SK-N-SH (cell line): ENCODE results near the gene MBTPS1. TPM values are rescaled to one million over a fixed set of nuclear protein-coding genes. Genes with fewer than 3 reads are reported as not detected.

Experiments used
- CTCF ChIA-PET: fragments of 300-600, 350-600 bp; formaldehyde crosslinking; extraction: SDS; loops from one replicate; lab custom pipeline; 2021; lab: Yijun Ruan, JAX
- POLR2A ChIA-PET: fragments of 350-600 bp; sonication (Branson Sonifier 250); formaldehyde crosslinking; extraction: SDS; loops from one replicate; lab custom pipeline; 2020; ENCODE audit warnings: antibody characterized with exemption, inconsistent platforms; lab: Yijun Ruan, JAX
- DNase-seq: peaks from one replicate; pipeline ENCODE4 v3.0.0; 2012
- H2AFZ ChIP-seq: fragments of 200-600 bp; sonication (generic); 2 replicates; pipeline ENCODE4 v1.8.1; 2016; ENCODE audit warnings: antibody characterized with exemption, mild to moderate bottlenecking, low read depth
- H3F3A ChIP-seq: fragments of 200-600 bp; sonication (generic); replicated peaks from 2 replicates; pipeline ENCODE3; 2016; ENCODE audit warnings: antibody characterized with exemption, mild to moderate bottlenecking; ENCODE audit not compliant: insufficient read depth
- H3K27ac ChIP-seq, 2 experiments: fragments of 200-500 bp in 1 of 2; fragments of 200-600 bp in 1 of 2; sonication (Bioruptor generic) in 1 of 2; sonication (generic), shearing (Covaris generic) in 1 of 2; 2 replicates each; pipeline versions ENCODE4 v1.5.1 to v1.6.1; 2014 to 2016; ENCODE audit warnings: low read depth in 2 of 2, inconsistent platforms in 1 of 2, low read length in 1 of 2, mild to moderate bottlenecking in 1 of 2, mixed read lengths in 1 of 2
- H3K27me3 ChIP-seq: fragments of 200-600 bp; sonication (generic), shearing (Covaris generic); 2 replicates; pipeline ENCODE4 v1.6.1; 2016; ENCODE audit warnings: mixed run types; ENCODE audit not compliant: insufficient read depth
- H3K36me3 ChIP-seq, 2 experiments: fragments of 200-500 bp in 1 of 2; fragments of 200-600 bp in 1 of 2; sonication (Bioruptor generic) in 1 of 2; sonication (generic) in 1 of 2; replicated peaks in 1 of 2; 2 replicates each; pipeline versions ENCODE3 to v1.5.1; 2014 to 2016; ENCODE audit warnings: low read length in 1 of 2, mild to moderate bottlenecking in 1 of 2; ENCODE audit not compliant: insufficient read depth in 2 of 2, control insufficient read depth in 1 of 2
- H3K4me1 ChIP-seq, 2 experiments: fragments of 200-500 bp in 1 of 2; fragments of 200-600 bp in 1 of 2; sonication (Bioruptor generic) in 1 of 2; sonication (generic), shearing (Covaris generic) in 1 of 2; 2 replicates each; pipeline versions ENCODE4 v1.5.1 to v1.6.1; 2014 to 2016; ENCODE audit warnings: low read depth in 1 of 2, low read length in 1 of 2, mixed run types in 1 of 2; ENCODE audit not compliant: insufficient read depth in 2 of 2, control insufficient read depth in 1 of 2
- H3K4me2 ChIP-seq: fragments of 200-600 bp; sonication (generic), shearing (Covaris generic); 2 replicates; pipeline ENCODE4 v1.6.1; 2017; ENCODE audit warnings: mixed run types
- H3K4me3 ChIP-seq, 2 experiments: fragments of 200-500 bp in 1 of 2; fragments of 200-600 bp in 1 of 2; sonication (Bioruptor generic) in 1 of 2; sonication (generic), shearing (Covaris generic) in 1 of 2; 2 replicates each; pipeline versions ENCODE4 v1.5.1 to v1.8.1; 2014 to 2016; ENCODE audit warnings: low read depth in 2 of 2, inconsistent platforms in 1 of 2, low read length in 1 of 2, mild to moderate bottlenecking in 1 of 2, mixed read lengths in 1 of 2, moderate library complexity in 1 of 2
- H3K79me2 ChIP-seq: fragments of 200-600 bp; sonication (generic); 2 replicates; pipeline ENCODE4 v1.8.1; 2017; ENCODE audit warnings: mild to moderate bottlenecking; ENCODE audit not compliant: insufficient read depth
- H3K9ac ChIP-seq: fragments of 200-600 bp; sonication (generic); 2 replicates; pipeline ENCODE4 v1.6.1; 2017; ENCODE audit warnings: mixed run types
- H3K9me2 ChIP-seq: fragments of 200-600 bp; sonication (generic); 2 replicates; pipeline ENCODE4 v1.6.1; 2017; ENCODE audit warnings: mixed run types
- H3K9me3 ChIP-seq: fragments of 200-600 bp; sonication (generic); 2 replicates; pipeline ENCODE4 v1.6.1; 2017; ENCODE audit warnings: mixed run types, mild to moderate bottlenecking, moderate library complexity
- H4K20me1 ChIP-seq: fragments of 200-600 bp; sonication (generic); 2 replicates; pipeline ENCODE4 v1.6.1; 2017; ENCODE audit warnings: mild to moderate bottlenecking, mixed run types; ENCODE audit not compliant: insufficient read depth
- CTCF ChIP-seq: fragments of 200-600 bp; sonication (generic); IDR thresholded peaks from 2 replicates; pipeline ENCODE4 v1.6.1; 2017; ENCODE audit warnings: antibody characterized with exemption, mild to moderate bottlenecking, moderate library complexity
- EP300 ChIP-seq, 2 experiments: IDR thresholded peaks; 2 replicates each; pipeline versions ENCODE4 v1.4.0 to v1.6.1; 2012; ENCODE audit warnings: borderline replicate concordance in 1 of 2, low read depth in 1 of 2, low read length in 1 of 2
- FOXM1 ChIP-seq: IDR thresholded peaks from 2 replicates; pipeline ENCODE4 v1.4.0; 2012; ENCODE audit warnings: low read depth, mild to moderate bottlenecking
- GABPA ChIP-seq: IDR thresholded peaks from 2 replicates; pipeline ENCODE4 v1.4.0; 2012; ENCODE audit warnings: low read depth, mild to moderate bottlenecking
- IRF3 ChIP-seq: fragments of 150-350 bp; IDR thresholded peaks from 2 replicates; pipeline ENCODE4 v1.6.1; 2016; ENCODE audit warnings: mild to moderate bottlenecking, low read depth, low read length
- JUND ChIP-seq: IDR thresholded peaks from 2 replicates; pipeline ENCODE4 v1.4.0; 2012
- MXI1 ChIP-seq: IDR thresholded peaks from 2 replicates; pipeline ENCODE4 v1.6.1; 2012; ENCODE audit warnings: mild to moderate bottlenecking, low read depth, low read length, improper control_type of control experiment
- POLR2AphosphoS5 ChIP-seq: IDR thresholded peaks from 2 replicates; pipeline ENCODE4 v1.6.1; 2012; ENCODE audit warnings: low read depth, low read length
- RCOR1 ChIP-seq: fragments of 150-350 bp; IDR thresholded peaks from 2 replicates; pipeline ENCODE4 v1.6.1; 2017; ENCODE audit warnings: antibody characterized with exemption, low read length
- REST ChIP-seq: IDR thresholded peaks from 2 replicates; pipeline ENCODE4 v1.6.1; 2012; ENCODE audit warnings: mild to moderate bottlenecking, low read depth, low read length, moderate library complexity
- RFX5 ChIP-seq: IDR thresholded peaks from 2 replicates; pipeline ENCODE4 v1.6.1; 2012; ENCODE audit warnings: mild to moderate bottlenecking, improper control_type of control experiment, low read length
- TCF12 ChIP-seq: IDR thresholded peaks from 2 replicates; pipeline ENCODE4 v1.4.0; 2012
- USF2 ChIP-seq: fragments of 150-350 bp; IDR thresholded peaks from 2 replicates; pipeline ENCODE4 v1.6.1; 2017; ENCODE audit warnings: antibody characterized with exemption, low read length, low read depth, borderline replicate concordance
- ZBTB33 ChIP-seq: IDR thresholded peaks from 2 replicates; pipeline ENCODE4 v1.4.0; 2012; ENCODE audit warnings: low read depth, borderline replicate concordance
- WGBS: methylation state at CpG from one replicate; pipeline ENCODE4 v1.1.6; 2017; ENCODE audit warnings: low lambda C conversion rate; 5-methylcytosine and 5-hydroxymethylcytosine counted together
- polyA plus RNA-seq, 3 experiments: library from polyadenylated mRNA; depleted of rRNA; stranded (reverse); fragments of >200 nt; gene quantifications; 2 replicates each; pipeline ENCODE4 v1.2.3, GENCODE V29; 2012

Gene MBTPS1
- polyA plus RNA-seq, 1 of the 3 experiments (the other 2 are of a cell fraction) = 84.9 TPM

- Histone ChIP-seq H3K9ac (no peak overlapping the region), H3K4me1 (peaks cover 6 to 11% of the 10 kb centered on the region in 2 experiments; a peak in 3 of 4 replicates), H3K4me3 (no peak overlapping the region), H3K27ac (no peak overlapping the region), H3K36me3 (peaks cover 28 to 31% of the 10 kb centered on the region in 2 experiments), H3K27me3 (no peaks in the 10 kb centered on the region), H3K9me2 (no peaks in the 10 kb centered on the region), H3K9me3 (no peaks in the 10 kb centered on the region), H3K4me2 (no peak overlapping the region), H3F3A (peaks cover 2% of the 10 kb centered on the region), H4K20me1 (peaks cover 5% of the 10 kb centered on the region; the same call in 1 of the 2 replicates), H3K79me2 (peaks cover 26% of the 10 kb centered on the region), H2AFZ (no peak overlapping the region)
- ChIA-PET POLR2A (no interaction called here), CTCF (no interaction called here)
- WGBS = 92% methylated on average over 5 of the region's 5 CpGs
- TF ChIP-seq REST (no peak), ZBTB33 (no peak), MXI1 (no peak), POLR2AphosphoS5 (no peak), EP300 (IDR thresholded peaks at IDR 0.05; ENCODE audit: borderline replicate concordance in 1 of 2, low read depth in 1 of 2, low read length in 1 of 2) (no peak), RFX5 (no peak), GABPA (no peak), USF2 (no peak), JUND (no peak)
- no peak for DNase-seq
Observed at GRCh38 chr16:84120023-84120422, 3.3 kb upstream of the MBTPS1 start.

- Histone ChIP-seq H3K9ac (no peak overlapping the region), H3K36me3 (peaks cover 25 to 30% of the 10 kb centered on the region in 2 experiments), H3K79me2 (peaks cover 32% of the 10 kb centered on the region), H3K9me3 (no peaks in the 10 kb centered on the region), H4K20me1 (peaks cover 6% of the 10 kb centered on the region; the same call in 1 of the 2 replicates), H3F3A (peaks cover 2% of the 10 kb centered on the region), H3K27me3 (no peaks in the 10 kb centered on the region), H3K4me2 (no peak overlapping the region), H3K4me3 (no peak overlapping the region), H2AFZ (no peak overlapping the region), H3K9me2 (no peaks in the 10 kb centered on the region), H3K27ac (no peak overlapping the region), H3K4me1 (peaks cover 7 to 11% of the 10 kb centered on the region in 2 experiments; a peak in 3 of 4 replicates)
- 78% methylated on average over 7 of the region's 13 CpGs for WGBS
- ChIA-PET CTCF (no interaction called here), POLR2A (no interaction called here)
- DNase-seq = no peak
- TF ChIP-seq TCF12 (no peak), RFX5 (no peak), FOXM1 (no peak), ZBTB33 (no peak), RCOR1 (no peak), GABPA (no peak), CTCF (no peak), MXI1 (no peak), EP300 (IDR thresholded peaks at IDR 0.05; ENCODE audit: borderline replicate concordance in 1 of 2, low read depth in 1 of 2, low read length in 1 of 2) (no peak), IRF3 (no peak)
Observed at GRCh38 chr16:84119368-84119767, 2.6 kb upstream of the MBTPS1 start.
